Endothelial cell of umbilical vein (primary cell): ENCODE data around the gene OSCAR. TPM values are rescaled to one million over a fixed set of nuclear protein-coding genes. Genes with fewer than 3 reads are reported as not detected.

Experiments
- BruUV-seq: library from RNA; stranded (reverse); fragments of 400-500 nt; replicated peaks from 2 replicates; lab custom pipeline; 2021; lab: Mats Ljungman, UMichigan
- CTCF ChIA-PET: fragments of 300-600, 350-600 bp; sonication (Branson Sonifier 250); formaldehyde crosslinking; loops from one replicate; lab custom pipeline; 2021; ENCODE audit warnings: antibody characterized with exemption, inconsistent platforms; lab: Charles Lee
- POLR2A ChIA-PET: fragments of 300-600, 350-600 bp; sonication (Branson Sonifier 250); formaldehyde crosslinking; loops from one replicate; lab custom pipeline; 2021; ENCODE audit warnings: antibody characterized with exemption, inconsistent platforms; lab: Charles Lee
- DNase-seq: peaks from one replicate; pipeline ENCODE4 v3.0.0-alpha.2; 2011; ENCODE audit warnings: low read depth, low spot score
- FAIRE-seq: peaks from 2 replicates; lab custom pipeline; 2011; peaks lifted over from hg19 to GRCh38; lab: Jason Lieb, UNC
- H2AFZ ChIP-seq: 2 replicates; pipeline ENCODE4 v1.6.0; 2012; ENCODE audit warnings: low read depth, low read length, control low read depth, inconsistent platforms
- H3K27ac ChIP-seq: 2 replicates; pipeline ENCODE4 v1.5.1; 2011; ENCODE audit warnings: low read depth, mild to moderate bottlenecking, control low read depth, low read length, moderate library complexity; ENCODE audit not compliant: insufficient read depth
- H3K27me3 ChIP-seq, 2 experiments: 2 replicates each; pipeline versions ENCODE4 v1.6.0 to v1.6.1; 2011; ENCODE audit warnings: low read length in 2 of 2, mixed read lengths in 1 of 2; ENCODE audit not compliant: control insufficient read depth in 2 of 2, insufficient read depth in 2 of 2
- H3K36me3 ChIP-seq, 2 experiments: 2 replicates in 1 of 2; 3 replicates in 1 of 2; pipeline ENCODE4 v1.5.1; 2011; ENCODE audit warnings: low read length in 2 of 2, mild to moderate bottlenecking in 1 of 2, moderate library complexity in 1 of 2; ENCODE audit not compliant: control insufficient read depth in 2 of 2, insufficient read depth in 2 of 2; ENCODE audit errors: extremely low read depth in 1 of 2
- H3K4me1 ChIP-seq: 3 replicates; pipeline ENCODE4 v1.5.1; 2011; ENCODE audit warnings: mild to moderate bottlenecking, low read length; ENCODE audit not compliant: control insufficient read depth, insufficient read depth; ENCODE audit errors: extremely low read depth
- H3K4me2 ChIP-seq: 2 replicates; pipeline ENCODE4 v1.6.1; 2011; ENCODE audit warnings: low read length, control low read depth, mixed read lengths; ENCODE audit not compliant: insufficient read depth
- H3K4me3 ChIP-seq, 3 experiments: fragments of 200-600 bp in 1 of 3; sonication (generic), shearing (Covaris generic) in 1 of 3; replicated peaks in 1 of 3; 2 replicates each; pipeline ENCODE4 v1.5.1; 2011 to 2016; ENCODE audit warnings: control low read depth in 3 of 3, low read length in 3 of 3, mild to moderate bottlenecking in 2 of 3, inconsistent platforms in 1 of 3, low read depth in 1 of 3, moderate library complexity in 1 of 3; ENCODE audit not compliant: insufficient read depth in 1 of 3
- H3K79me2 ChIP-seq: 2 replicates; pipeline ENCODE4 v1.6.0; 2012; ENCODE audit warnings: low read length, inconsistent platforms; ENCODE audit not compliant: control insufficient read depth, insufficient read depth
- H3K9ac ChIP-seq: replicated peaks from 2 replicates; pipeline ENCODE3; 2011; ENCODE audit warnings: low read length, control low read depth; ENCODE audit not compliant: insufficient read depth; ENCODE audit errors: extremely low read depth
- H3K9me1 ChIP-seq: replicated peaks from 3 replicates; pipeline ENCODE4 v1.6.0; 2011; ENCODE audit warnings: mild to moderate bottlenecking, low read length; ENCODE audit not compliant: control insufficient read depth, insufficient read depth; ENCODE audit errors: extremely low read depth
- H3K9me3 ChIP-seq: replicated peaks from 2 replicates; pipeline ENCODE4 v1.5.1; 2012; ENCODE audit warnings: low read length, inconsistent platforms; ENCODE audit not compliant: control insufficient read depth, insufficient read depth
- H4K20me1 ChIP-seq: replicated peaks from 2 replicates; pipeline ENCODE3; 2011; ENCODE audit warnings: mild to moderate bottlenecking, low read length; ENCODE audit not compliant: control insufficient read depth, insufficient read depth; ENCODE audit errors: extremely low read depth
- CTCF ChIP-seq, 2 donors: IDR thresholded peaks; 1 replicate in 1 of 2; 2 replicates in 1 of 2; pipeline ENCODE4 v1.5.1; 2011; ENCODE audit warnings: low read length in 2 of 2, mild to moderate bottlenecking in 2 of 2, moderate library complexity in 2 of 2, control low read depth in 1 of 2, inconsistent platforms in 1 of 2, low read depth in 1 of 2; ENCODE audit not compliant: insufficient read depth in 1 of 2; ENCODE audit errors: extremely low read depth in 1 of 2
- EZH2 ChIP-seq: IDR thresholded peaks from 2 replicates; pipeline ENCODE4 v1.6.1; 2012; ENCODE audit warnings: borderline replicate concordance, low read depth, mild to moderate bottlenecking, moderate library complexity, low read length, inconsistent platforms; ENCODE audit not compliant: severe bottlenecking
- FOS ChIP-seq: IDR thresholded peaks from 2 replicates; pipeline ENCODE4 v1.6.1; 2011; ENCODE audit warnings: mild to moderate bottlenecking, low read length, moderate library complexity, borderline replicate concordance; ENCODE audit not compliant: insufficient read depth
- GATA2 ChIP-seq: IDR thresholded peaks from 2 replicates; pipeline ENCODE4 v1.7.0; 2011; ENCODE audit warnings: low read depth, mild to moderate bottlenecking, moderate library complexity, mixed read lengths, low read length; ENCODE audit not compliant: insufficient read length, insufficient read depth
- JUN ChIP-seq: IDR thresholded peaks from 2 replicates; pipeline ENCODE4 v1.6.1; 2011; ENCODE audit warnings: borderline replicate concordance, low read depth; ENCODE audit not compliant: insufficient read length, insufficient read depth
- MAX ChIP-seq: IDR thresholded peaks from 2 replicates; pipeline ENCODE4 v1.6.1; 2011; ENCODE audit not compliant: insufficient read depth, insufficient read length
- MYC ChIP-seq: IDR thresholded peaks from one replicate; pipeline ENCODE4 v1.6.1; 2011; ENCODE audit warnings: mild to moderate bottlenecking, low read depth, low read length
- POLR2A ChIP-seq: IDR thresholded peaks from 2 replicates; pipeline ENCODE4 v1.6.1; 2012; ENCODE audit warnings: low read depth, mild to moderate bottlenecking, control low read depth, low read length
- POLR2AphosphoS5 ChIP-seq: IDR thresholded peaks from 2 replicates; pipeline ENCODE4 v1.6.1; 2012; ENCODE audit warnings: low read depth, mild to moderate bottlenecking, control low read depth, low read length, moderate library complexity; ENCODE audit not compliant: insufficient read depth
- dilution Hi-C: fragments of 300-500 bp; cut with MboI; formaldehyde crosslinking; loops from one replicate; pipeline ENCODE4 v1.15.0; 2019; ENCODE audit warnings: low sequenced_read_pairs; ENCODE audit not compliant: extremely low pct_ligation_motif_present
- intact Hi-C: fragments of 100-400 bp; cut with micrococcal nuclease; formaldehyde crosslinking; loops from one replicate; pipeline ENCODE4 v1.10.0; 2022
- polyA plus RNA-seq, 4 experiments: library from polyadenylated mRNA; depleted of rRNA in 3 of 4; stranded (reverse) in 3 of 4; unstranded in 1 of 4; fragments of >200 nt; gene quantifications; 2 replicates each; pipeline versions ENCODE4 v1.2.1 to v1.2.3, GENCODE V29; 2011 to 2012; ENCODE audit warnings: missing spikeins in 1 of 4
- total RNA-seq: library from RNA; stranded (reverse); gene quantifications from 2 replicates; pipeline ENCODE4 v1.2.3, GENCODE V29; 2021

Gene OSCAR
- total and polyA plus RNA-seq, 2 donors (not counting 3 experiments of a cell fraction or from before 2014, with no cell fraction given): 0.08 TPM; not detected in 1

GRCh38 chr19:54133957-54134590 is 33.5 kb upstream of the OSCAR start:
- FAIRE-seq (no peak), DNase-seq (no peak)
- Histone ChIP-seq H3K27me3 (no peaks in the 10 kb centered on the region), H3K4me3 (no peak overlapping the region), H3K36me3 (peaks cover 6 to 13% of the 10 kb centered on the region in 2 experiments), H3K9ac (no peak overlapping the region), H3K27ac (no peak overlapping the region), H3K9me1 (no peaks in the 10 kb centered on the region), H4K20me1 (no peaks in the 10 kb centered on the region), H3K4me2 (no peak overlapping the region), H2AFZ (no peak overlapping the region), H3K4me1 (peaks cover 17% of the 10 kb centered on the region), H3K9me3 (no peaks in the 10 kb centered on the region), H3K79me2 (peaks cover 13% of the 10 kb centered on the region)
- intact Hi-C loops (no loop called here), dilution Hi-C loops (no loop called here)
- ChIA-PET CTCF (no interaction called here), POLR2A (no interaction called here)
- no TSS peak for BruUV-seq
- TF ChIP-seq JUN (no peak), POLR2AphosphoS5 (no peak), MYC (no peak), EZH2 (no peak), POLR2A (no peak), MAX (no peak), GATA2 (no peak), FOS (no peak), CTCF (IDR thresholded peaks at IDR 0.05; ENCODE audit: extremely low read depth in 1 of 2, insufficient read depth in 1 of 2, low read depth in 1 of 2, low read length in 2 of 2) (no peak)
